ENCODE results near the gene SLC18A2. TPM values are rescaled to one million over a fixed set of nuclear protein-coding genes. Genes with fewer than 3 reads are reported as not detected.
A peak's percentile ranks its signal among the peaks of the same experiment; 100 is the strongest.

SLC18A2 gene
- total RNA-seq, 1 experiment from 2014 or later: not detected

DNA sequence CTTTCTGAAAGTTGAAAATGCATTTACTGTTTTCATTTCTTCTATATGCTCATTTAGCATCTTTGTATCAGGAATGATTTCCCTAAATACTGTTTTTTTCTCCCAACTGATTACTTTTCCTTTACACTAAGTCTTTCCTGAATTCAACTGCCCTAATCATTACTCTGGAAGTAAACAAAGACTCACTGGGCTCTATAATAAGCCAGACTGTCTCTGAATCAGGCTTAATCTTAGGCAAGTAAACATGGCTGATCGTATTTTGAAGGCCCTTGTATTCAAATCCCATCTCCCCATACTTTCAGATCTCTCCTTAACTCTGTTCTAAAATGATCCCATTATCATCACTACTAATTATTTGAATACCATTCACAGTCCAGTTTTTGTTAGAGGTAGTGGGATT, 72.7 kb downstream of the SLC18A2 start:
- TF ChIP-seq, protein P1, sequence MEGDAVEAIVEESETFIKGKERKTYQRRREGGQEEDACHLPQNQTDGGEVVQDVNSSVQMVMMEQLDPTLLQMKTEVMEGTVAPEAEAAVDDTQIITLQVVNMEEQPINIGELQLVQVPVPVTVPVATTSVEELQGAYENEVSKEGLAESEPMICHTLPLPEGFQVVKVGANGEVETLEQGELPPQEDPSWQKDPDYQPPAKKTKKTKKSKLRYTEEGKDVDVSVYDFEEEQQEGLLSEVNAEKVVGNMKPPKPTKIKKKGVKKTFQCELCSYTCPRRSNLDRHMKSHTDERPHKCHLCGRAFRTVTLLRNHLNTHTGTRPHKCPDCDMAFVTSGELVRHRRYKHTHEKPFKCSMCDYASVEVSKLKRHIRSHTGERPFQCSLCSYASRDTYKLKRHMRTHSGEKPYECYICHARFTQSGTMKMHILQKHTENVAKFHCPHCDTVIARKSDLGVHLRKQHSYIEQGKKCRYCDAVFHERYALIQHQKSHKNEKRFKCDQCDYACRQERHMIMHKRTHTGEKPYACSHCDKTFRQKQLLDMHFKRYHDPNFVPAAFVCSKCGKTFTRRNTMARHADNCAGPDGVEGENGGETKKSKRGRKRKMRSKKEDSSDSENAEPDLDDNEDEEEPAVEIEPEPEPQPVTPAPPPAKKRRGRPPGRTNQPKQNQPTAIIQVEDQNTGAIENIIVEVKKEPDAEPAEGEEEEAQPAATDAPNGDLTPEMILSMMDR (IDR thresholded peaks at IDR 0.05; ENCODE audit: unreplicated experiment): no peak
- Mint-ChIP-seq H3K27me3 (ENCODE audit: insufficient read depth, unreplicated experiment) (no peaks in the 10 kb centered on the region), H3K27ac (ENCODE audit: low read depth, unreplicated experiment) (no peak overlapping the region), H3K4me1 (ENCODE audit: insufficient read depth, unreplicated experiment) (peaks cover 10% of the 10 kb centered on the region), H3K36me3 (ENCODE audit: insufficient read depth, unreplicated experiment) (peaks cover 49% of the 10 kb centered on the region), H3K4me3 (ENCODE audit: unreplicated experiment) (no peak overlapping the region), H3K9me3 (ENCODE audit: unreplicated experiment) (no peaks in the 10 kb centered on the region)
- intact Hi-C loops (cut with micrococcal nuclease): no loop called here
- ChIA-PET POLR2A (interaction anchor here (0.6 to 7.3 kb wide), 2 partner anchors 18 to 96 kb away, joined by 4 to 53 read pairs; no protein-coding TSS in a partner anchor), CTCF (interaction anchor here (0.7 to 7.8 kb wide), 3 partner anchors 96 to 139 kb away, joined by 4 to 170 read pairs (median 9); no protein-coding TSS in a partner anchor)
- no TSS peak for BruUV-seq (replicated peaks)
- no peak for DNase-seq (ENCODE audit: unreplicated experiment)

DNA sequence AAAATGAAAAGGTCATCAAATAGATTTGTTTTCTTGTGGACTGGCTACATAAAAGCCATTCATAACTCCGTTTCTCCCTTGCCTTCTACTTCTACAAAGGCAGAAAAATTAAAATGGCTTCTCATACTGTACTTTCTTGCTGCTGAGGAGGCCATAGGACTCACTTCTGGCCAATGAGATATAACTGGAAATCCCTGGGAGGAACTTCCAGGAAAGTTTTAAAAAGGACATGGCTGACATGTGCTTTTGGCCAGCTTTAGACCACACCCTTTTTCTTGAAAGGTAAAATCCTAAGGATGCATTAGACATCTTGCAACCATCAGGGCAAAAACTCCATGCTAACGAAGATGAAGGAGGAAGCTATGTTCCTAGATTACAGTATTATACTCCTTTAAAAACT, 75.8 kb downstream of the SLC18A2 start:
- CTCF ChIA-PET: interaction anchor here (1.1 to 7.8 kb wide), 3 partner anchors 8 to 519 kb away, joined by 3 to 170 read pairs (median 3); no protein-coding TSS in a partner anchor
- no peaks in the 10 kb centered on the region for H3K27me3 Mint-ChIP-seq (ENCODE audit: insufficient read depth, unreplicated experiment)
- TF ChIP-seq, protein P1 (IDR thresholded peaks at IDR 0.05; ENCODE audit: unreplicated experiment): no peak
- BruUV-seq (replicated peaks): no TSS peak
- H3K36me3 Mint-ChIP-seq (ENCODE audit: insufficient read depth, unreplicated experiment): peaks cover 41% of the 10 kb centered on the region
- DNase-seq (ENCODE audit: unreplicated experiment): no peak
- H3K4me3 Mint-ChIP-seq (ENCODE audit: unreplicated experiment): no peak overlapping the region
- peaks cover 4% of the 10 kb centered on the region for H3K4me1 Mint-ChIP-seq (ENCODE audit: insufficient read depth, unreplicated experiment)
- POLR2A ChIA-PET: interaction anchor here (7.3 kb wide), 1 partner anchor 99 kb away, joined by 53 read pairs; no protein-coding TSS in a partner anchor
- intact Hi-C loops (cut with micrococcal nuclease): no loop called here
- H3K9me3 Mint-ChIP-seq (ENCODE audit: unreplicated experiment): no peaks in the 10 kb centered on the region
- no peak overlapping the region for H3K27ac Mint-ChIP-seq (ENCODE audit: low read depth, unreplicated experiment)

DNA sequence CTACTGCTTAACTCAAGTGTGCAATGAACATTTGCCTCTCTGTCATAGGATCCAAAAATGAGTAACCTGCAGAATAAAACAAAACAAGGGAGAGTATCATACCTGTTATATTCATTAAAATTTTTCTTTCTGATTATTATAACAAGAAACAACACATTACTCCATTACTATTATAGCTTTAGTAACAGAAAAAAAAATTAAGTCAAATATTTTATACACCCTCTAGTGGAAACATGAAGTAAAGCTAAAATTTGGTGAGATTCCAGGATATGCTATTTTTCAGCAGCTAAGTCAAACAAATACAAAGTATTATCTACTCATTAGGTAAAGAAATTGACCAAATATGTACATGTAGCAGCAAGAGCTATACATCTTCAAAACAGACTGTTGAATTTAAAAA, 78.0 kb downstream of the SLC18A2 start:
- H3K9me3 Mint-ChIP-seq (ENCODE audit: unreplicated experiment): no peaks in the 10 kb centered on the region
- peaks cover 5% of the 10 kb centered on the region for H3K4me1 Mint-ChIP-seq (ENCODE audit: insufficient read depth, unreplicated experiment)
- H3K27me3 Mint-ChIP-seq (ENCODE audit: insufficient read depth, unreplicated experiment): no peaks in the 10 kb centered on the region
- intact Hi-C loops (cut with micrococcal nuclease): no loop called here
- BruUV-seq (replicated peaks): no TSS peak
- no peak overlapping the region for H3K27ac Mint-ChIP-seq (ENCODE audit: low read depth, unreplicated experiment)
- no peak overlapping the region for H3K4me3 Mint-ChIP-seq (ENCODE audit: unreplicated experiment)
- POLR2A ChIA-PET: interaction anchor here (1.2 to 7.3 kb wide), 3 partner anchors 20 to 101 kb away, joined by 3 to 53 read pairs (median 5); no protein-coding TSS in a partner anchor
- TF ChIP-seq, protein P1 (IDR thresholded peaks at IDR 0.05; ENCODE audit: unreplicated experiment): peak; percentile 23
- peaks cover 23% of the 10 kb centered on the region for H3K36me3 Mint-ChIP-seq (ENCODE audit: insufficient read depth, unreplicated experiment)
- DNase-seq (ENCODE audit: unreplicated experiment): no peak
- CTCF ChIA-PET: interaction anchor here (0.6 to 7.8 kb wide), 40 partner anchors 8 to 790 kb away, joined by 3 to 170 read pairs (median 4); no protein-coding TSS in a partner anchor

DNA sequence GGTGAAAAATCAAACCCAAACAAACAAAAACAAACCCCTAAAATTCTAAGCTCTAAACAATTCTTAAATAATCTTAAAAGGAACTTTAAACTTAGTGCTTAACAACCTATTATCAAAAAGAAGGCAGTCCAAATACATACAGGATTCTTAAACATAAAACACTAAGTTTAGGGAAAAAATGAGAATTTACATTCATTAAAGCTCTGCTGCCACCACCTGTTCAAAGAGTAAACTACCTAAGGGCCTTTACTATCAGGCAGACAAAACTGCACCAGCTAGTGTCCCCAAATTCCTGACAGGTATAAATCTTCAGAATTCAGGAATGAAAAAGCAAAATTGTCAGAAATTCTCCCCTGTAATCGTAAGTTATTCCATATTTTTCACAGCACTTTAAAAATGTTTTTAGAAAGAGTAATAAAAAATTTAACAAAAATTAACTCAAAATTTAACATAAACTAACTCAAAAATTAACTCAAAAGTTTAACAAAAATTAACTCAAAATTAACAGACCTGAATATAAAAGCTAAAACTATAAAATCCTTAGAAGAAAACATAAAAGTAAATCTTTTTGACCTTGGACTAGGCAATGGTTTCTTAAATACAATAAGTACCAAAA, 79.2 kb downstream of the SLC18A2 start:
- peak; percentile 42 for DNase-seq (ENCODE audit: unreplicated experiment)
- Mint-ChIP-seq H3K4me1 (ENCODE audit: insufficient read depth, unreplicated experiment) (peaks cover 5% of the 10 kb centered on the region), H3K36me3 (ENCODE audit: insufficient read depth, unreplicated experiment) (peaks cover 12% of the 10 kb centered on the region), H3K4me3 (ENCODE audit: unreplicated experiment) (no peak overlapping the region), H3K9me3 (ENCODE audit: unreplicated experiment) (no peaks in the 10 kb centered on the region), H3K27me3 (ENCODE audit: insufficient read depth, unreplicated experiment) (no peaks in the 10 kb centered on the region), H3K27ac (ENCODE audit: low read depth, unreplicated experiment) (no peak overlapping the region)
- TF ChIP-seq, protein P1 (IDR thresholded peaks at IDR 0.05; ENCODE audit: unreplicated experiment): peak; percentile 61
- no TSS peak for BruUV-seq (replicated peaks)
- CTCF ChIA-PET: interaction anchor here (0.6 to 7.8 kb wide), 36 partner anchors 9 to 483 kb away, joined by 3 to 170 read pairs (median 4); no protein-coding TSS in a partner anchor
- intact Hi-C loops (cut with micrococcal nuclease): loop anchor here (1.0 kb wide), 2 partner anchors 93 to 104 kb away; no protein-coding TSS in a partner anchor
- POLR2A ChIA-PET: interaction anchor here (0.8 to 7.3 kb wide), 6 partner anchors 11 to 110 kb away, joined by 3 to 53 read pairs (median 3); no protein-coding TSS in a partner anchor

All from MCF 10A (cell line).